Endothelial cell (in vitro differentiated cells): Measurements from ENCODE around the gene ENPP3. TPM values are rescaled to one million over a fixed set of nuclear protein-coding genes. Genes with fewer than 3 reads are reported as not detected.
A peak's percentile ranks its signal among the peaks of the same experiment; 100 is the strongest.
"Not testable (repeated sequence)": the region's sequence is repeated elsewhere in the genome, so short reads cannot be mapped to it uniquely, and the experiment has no call there.

Experiments
- DNase-seq: peaks from one replicate; pipeline ENCODE4 v3.0.0; 2021; ENCODE audit warnings: low spot score
- H3K27ac Mint-ChIP-seq: one replicate; pipeline ENCODE4 v1.8.0; 2021; ENCODE audit warnings: mixed read lengths, inconsistent platforms; ENCODE audit not compliant: unreplicated experiment
- H3K27me3 Mint-ChIP-seq: one replicate; pipeline ENCODE4 v1.8.0; 2021; ENCODE audit warnings: mild to moderate bottlenecking, moderate library complexity, mixed read lengths, inconsistent platforms; ENCODE audit not compliant: unreplicated experiment
- H3K36me3 Mint-ChIP-seq: one replicate; pipeline ENCODE4 v1.8.0; 2021; ENCODE audit warnings: mild to moderate bottlenecking, low read depth, mixed read lengths, inconsistent platforms; ENCODE audit not compliant: unreplicated experiment
- H3K4me1 Mint-ChIP-seq: one replicate; pipeline ENCODE4 v1.8.0; 2021; ENCODE audit warnings: mild to moderate bottlenecking, mixed read lengths, inconsistent platforms; ENCODE audit not compliant: unreplicated experiment
- H3K4me3 Mint-ChIP-seq: one replicate; pipeline ENCODE4 v1.8.0; 2021; ENCODE audit warnings: mild to moderate bottlenecking, mixed read lengths, inconsistent platforms; ENCODE audit not compliant: unreplicated experiment
- H3K9me3 Mint-ChIP-seq: one replicate; pipeline ENCODE4 v1.8.0; 2021; ENCODE audit warnings: mixed read lengths, inconsistent platforms; ENCODE audit not compliant: unreplicated experiment
- total RNA-seq: library from RNA; stranded (reverse); fragmentation: NEBNext Ultra II Directional; extraction: Animal tissue kit (Norgen Biotek cat#: 25700); gene quantifications from one replicate; pipeline ENCODE4 v1.2.1, GENCODE V29; 2021; ENCODE audit not compliant: unreplicated experiment
- TF ChIP-seq, protein P1 (sequence below): fragments of 200-600 bp; sonication (generic); IDR thresholded peaks from one replicate; pipeline ENCODE4 v1.5.0; 2021; ENCODE audit warnings: antibody characterized with exemption; ENCODE audit not compliant: unreplicated experiment

Gene ENPP3
- total RNA-seq, 1 donor from 2014 or later: 0.64 TPM

DNA sequence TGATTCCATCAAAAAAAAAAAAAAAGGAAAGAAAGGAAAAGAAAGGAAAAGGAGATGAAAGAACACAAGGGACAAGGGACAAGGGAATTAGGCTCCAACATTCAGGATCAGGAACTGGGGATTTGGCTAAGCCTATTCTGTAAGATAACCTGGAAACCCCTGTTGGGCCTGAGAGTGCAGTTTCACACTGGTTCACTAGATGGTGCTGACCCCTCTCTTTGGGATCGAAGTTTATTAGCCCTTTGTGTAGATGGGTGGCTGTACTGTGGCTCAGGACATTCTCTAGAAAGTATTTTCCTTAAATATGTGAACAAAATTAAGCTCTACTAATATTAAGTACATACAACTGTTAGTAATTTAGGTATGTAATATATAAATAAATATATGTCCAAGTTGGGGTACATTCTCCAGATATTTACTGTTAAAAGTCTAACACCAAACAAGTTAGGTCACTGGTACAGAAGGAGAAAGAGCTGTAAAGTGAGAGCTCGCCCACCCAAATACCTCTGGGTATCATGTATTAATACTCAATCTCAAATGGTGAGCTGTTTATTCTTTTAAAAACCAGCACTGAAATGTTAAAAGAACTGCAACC, 57.8 kb downstream of the ENPP3 start:
- Mint-ChIP-seq H3K27ac (no peak overlapping the region), H3K9me3 (no peaks in the 10 kb centered on the region), H3K36me3 (no peaks in the 10 kb centered on the region)

DNA sequence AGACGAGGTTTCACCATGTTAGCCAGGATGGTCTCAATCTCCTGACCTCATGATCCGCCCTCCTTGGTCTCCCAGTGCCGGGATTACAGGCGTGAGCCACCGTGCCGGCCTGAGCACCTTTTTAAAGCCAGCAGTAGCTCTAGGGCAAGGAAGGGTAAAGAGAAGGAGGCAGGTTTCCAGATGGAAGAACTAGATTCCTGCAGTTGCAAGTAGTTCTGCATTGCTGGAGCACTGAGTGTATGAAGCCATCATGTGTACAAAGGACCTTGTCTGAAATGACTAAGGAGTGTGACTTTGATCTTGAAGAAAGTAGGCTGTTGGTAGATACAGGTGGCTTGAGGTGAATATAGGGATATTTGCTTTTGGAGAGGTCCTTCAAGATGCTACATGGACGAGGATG, 59.9 kb downstream of the ENPP3 start:
- Mint-ChIP-seq H3K27ac (no peak overlapping the region), H3K36me3 (no peaks in the 10 kb centered on the region), H3K4me3 (no peak overlapping the region), H3K27me3 (no peaks in the 10 kb centered on the region), H3K4me1 (peaks cover 7% of the 10 kb centered on the region), H3K9me3 (no peaks in the 10 kb centered on the region)
- DNase-seq: no peak
- TF ChIP-seq, protein P1, sequence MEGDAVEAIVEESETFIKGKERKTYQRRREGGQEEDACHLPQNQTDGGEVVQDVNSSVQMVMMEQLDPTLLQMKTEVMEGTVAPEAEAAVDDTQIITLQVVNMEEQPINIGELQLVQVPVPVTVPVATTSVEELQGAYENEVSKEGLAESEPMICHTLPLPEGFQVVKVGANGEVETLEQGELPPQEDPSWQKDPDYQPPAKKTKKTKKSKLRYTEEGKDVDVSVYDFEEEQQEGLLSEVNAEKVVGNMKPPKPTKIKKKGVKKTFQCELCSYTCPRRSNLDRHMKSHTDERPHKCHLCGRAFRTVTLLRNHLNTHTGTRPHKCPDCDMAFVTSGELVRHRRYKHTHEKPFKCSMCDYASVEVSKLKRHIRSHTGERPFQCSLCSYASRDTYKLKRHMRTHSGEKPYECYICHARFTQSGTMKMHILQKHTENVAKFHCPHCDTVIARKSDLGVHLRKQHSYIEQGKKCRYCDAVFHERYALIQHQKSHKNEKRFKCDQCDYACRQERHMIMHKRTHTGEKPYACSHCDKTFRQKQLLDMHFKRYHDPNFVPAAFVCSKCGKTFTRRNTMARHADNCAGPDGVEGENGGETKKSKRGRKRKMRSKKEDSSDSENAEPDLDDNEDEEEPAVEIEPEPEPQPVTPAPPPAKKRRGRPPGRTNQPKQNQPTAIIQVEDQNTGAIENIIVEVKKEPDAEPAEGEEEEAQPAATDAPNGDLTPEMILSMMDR: no peak

More for the DNA sequence above, 57.8 kb downstream of the ENPP3 start:
- Mint-ChIP-seq H3K4me3 (no peak overlapping the region), H3K4me1 (peaks cover 7% of the 10 kb centered on the region), H3K27me3 (no peaks in the 10 kb centered on the region)
- TF ChIP-seq, protein P1: peak; percentile 60
- DNase-seq: peak; percentile 70

DNA sequence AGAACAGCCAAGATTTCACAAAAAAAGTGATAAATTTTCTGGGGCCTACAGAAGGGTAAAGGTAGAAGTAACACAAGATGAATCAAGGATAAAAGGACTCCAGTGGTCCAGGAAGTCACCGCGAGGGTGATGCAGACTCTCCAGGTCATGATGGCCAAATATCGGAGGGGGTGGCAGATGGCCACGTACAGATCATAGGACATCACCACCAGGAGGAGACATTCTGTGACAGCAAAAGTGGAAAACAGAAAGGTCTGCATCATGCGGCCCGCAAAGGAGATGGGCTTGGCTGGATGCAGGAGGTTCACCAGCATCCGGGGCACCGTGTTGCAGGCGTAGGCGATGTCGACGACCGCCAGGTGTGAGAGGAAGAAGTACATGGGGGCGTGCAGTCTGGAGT, 63.7 kb downstream of the ENPP3 start:
- H3K4me1 Mint-ChIP-seq, H3K9me3 Mint-ChIP-seq, H3K36me3 Mint-ChIP-seq, DNase-seq, H3K4me3 Mint-ChIP-seq, H3K27ac Mint-ChIP-seq, H3K27me3 Mint-ChIP-seq: not testable (repeated sequence)

DNA sequence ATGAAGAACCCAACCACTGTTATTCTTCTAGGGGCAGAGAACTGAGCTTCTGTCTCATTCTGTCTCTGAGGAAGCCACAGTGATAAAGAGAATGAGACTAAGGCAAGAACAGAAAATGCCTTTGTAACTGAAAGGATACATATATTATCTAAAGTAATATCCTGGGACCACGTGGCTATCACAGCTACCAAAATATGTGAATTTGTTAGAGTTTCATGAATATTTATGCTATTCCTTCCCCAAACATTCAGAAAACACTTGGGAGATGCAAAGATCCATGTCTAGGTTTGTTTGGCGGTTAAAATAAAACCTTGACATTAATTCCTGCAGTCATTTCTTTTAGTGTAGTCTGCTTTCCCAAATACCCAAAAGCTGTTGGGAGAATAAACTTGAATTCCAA, 66.8 kb downstream of the ENPP3 start:
- H3K4me3 Mint-ChIP-seq, H3K4me1 Mint-ChIP-seq, H3K27me3 Mint-ChIP-seq, H3K36me3 Mint-ChIP-seq, DNase-seq, H3K9me3 Mint-ChIP-seq, H3K27ac Mint-ChIP-seq: not testable (repeated sequence)

DNA sequence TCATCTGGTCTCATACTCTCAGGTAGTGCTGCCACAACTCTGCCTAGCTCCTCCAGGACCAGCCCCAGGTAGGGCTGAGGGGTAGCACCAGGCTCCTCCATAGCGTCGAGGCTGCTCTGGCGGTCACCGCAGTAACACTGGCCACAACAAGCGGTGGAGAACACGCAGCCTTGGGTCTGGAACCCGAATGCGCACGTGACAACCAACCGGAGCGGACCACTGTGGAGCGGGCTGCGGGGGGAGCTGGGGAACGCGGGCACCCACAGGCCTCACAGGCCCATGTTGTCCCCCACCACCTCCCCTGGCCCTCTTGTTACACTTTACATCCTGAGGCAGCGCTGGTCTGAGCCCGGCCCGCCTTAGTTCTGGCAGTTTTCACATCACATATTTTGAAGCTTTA, 73.8 kb downstream of the ENPP3 start, which contains the start of gene CTAGE9:
Gene CTAGE9 (minus strand): TSS at position 101 of the 400 bp plus-strand sequence. CDS start 0 bp downstream, at position 101.
- H3K4me1 Mint-ChIP-seq, H3K27me3 Mint-ChIP-seq, DNase-seq, H3K4me3 Mint-ChIP-seq, H3K27ac Mint-ChIP-seq, H3K9me3 Mint-ChIP-seq, H3K36me3 Mint-ChIP-seq: not testable (repeated sequence)

DNA sequence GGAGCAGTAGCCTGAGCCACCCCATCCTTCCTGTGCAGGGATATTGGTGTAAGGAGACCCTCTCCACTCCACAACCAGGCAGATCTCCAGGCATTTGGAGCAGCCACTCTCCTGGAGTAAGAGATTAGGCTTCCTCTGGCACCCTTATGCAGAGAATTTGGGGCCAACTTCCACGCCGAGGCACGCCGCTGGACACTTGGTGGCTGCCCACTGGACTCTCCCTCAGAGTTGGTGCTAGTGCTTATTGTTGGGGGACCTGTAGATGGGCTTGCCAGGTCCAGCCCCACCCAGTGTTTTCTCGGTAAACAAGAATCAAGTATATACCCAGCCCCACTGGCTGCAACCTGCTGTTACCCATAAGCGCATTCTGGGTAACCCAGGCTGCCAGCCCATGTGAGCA, 78.5 kb downstream of the ENPP3 start:
- H3K9me3 Mint-ChIP-seq, H3K4me3 Mint-ChIP-seq, DNase-seq, H3K27ac Mint-ChIP-seq, H3K36me3 Mint-ChIP-seq, H3K4me1 Mint-ChIP-seq, H3K27me3 Mint-ChIP-seq: not testable (repeated sequence)

DNA sequence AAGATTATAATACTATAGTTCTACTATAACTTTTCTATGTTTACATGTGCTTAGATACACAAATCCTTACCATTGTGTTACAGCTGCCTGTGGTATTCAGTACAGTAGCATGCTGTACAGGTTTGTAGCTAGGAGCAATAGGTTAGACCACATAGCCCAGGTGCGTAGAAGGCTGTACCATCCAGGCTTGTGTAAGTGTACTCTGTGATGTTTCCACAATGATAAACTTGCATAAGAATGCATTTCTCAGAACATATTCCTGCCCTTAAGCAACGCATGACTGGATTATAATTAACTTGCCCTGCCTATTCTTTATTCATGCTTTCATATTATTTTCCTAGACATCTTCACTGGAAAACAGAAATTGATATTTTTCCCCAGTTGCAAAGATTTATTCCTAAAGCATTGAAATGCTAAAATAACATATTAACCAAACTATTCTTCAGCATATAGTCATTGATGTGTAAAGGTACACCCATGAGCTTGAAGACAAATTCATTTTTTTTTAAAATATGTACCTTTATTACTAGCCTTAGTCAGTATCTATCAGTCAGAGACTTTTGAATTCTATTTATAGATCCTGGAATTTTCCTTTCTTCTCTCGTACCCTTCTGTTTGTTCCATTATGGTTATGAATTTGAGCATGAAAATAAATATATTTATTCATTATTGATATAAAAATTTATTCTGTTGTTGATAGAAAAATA, 80.9 kb downstream of the ENPP3 start:
- no peaks in the 10 kb centered on the region for H3K9me3 Mint-ChIP-seq
- H3K4me3 Mint-ChIP-seq: no peak overlapping the region
- no peak overlapping the region for H3K27ac Mint-ChIP-seq
- no peaks in the 10 kb centered on the region for H3K4me1 Mint-ChIP-seq
- peaks cover 3% of the 10 kb centered on the region for H3K27me3 Mint-ChIP-seq
- H3K36me3 Mint-ChIP-seq: no peaks in the 10 kb centered on the region
- no peak for DNase-seq
- TF ChIP-seq, protein P1: no peak
